K562 (cell line): ENCODE data around the gene SYT8. TPM values are rescaled to one million over a fixed set of nuclear protein-coding genes. Genes with fewer than 3 reads are reported as not detected.
A peak's percentile ranks its signal among the peaks of the same experiment; 100 is the strongest.

Source experiments
- ATAC-seq: fragments of 200-7000 bp; cut with Tn5 transposase; 3 replicates; pipeline ENCODE4 v1.9.1; 2020; ENCODE audit warnings: moderate library complexity
- BruUV-seq: library from RNA; stranded (reverse); fragments of 400-500 nt; replicated peaks from 2 replicates; lab custom pipeline; 2021; lab: Mats Ljungman, UMichigan
- CTCF ChIA-PET: fragments of 300-600 bp; formaldehyde crosslinking; extraction: SDS; loops from one replicate; lab custom pipeline; 2021; ENCODE audit warnings: low intra/inter-chr PET ratio; lab: Yijun Ruan, JAX
- POLR2A ChIA-PET: fragments of 300-600, 350-650 bp; sonication (Branson Sonifier 250); formaldehyde crosslinking; extraction: SDS; loops from one replicate; lab custom pipeline; 2021; ENCODE audit warnings: antibody characterized with exemption, inconsistent platforms; lab: Yijun Ruan, JAX
- DNase-seq, 4 experiments: peaks; one replicate each; pipeline versions ENCODE4 v3.0.0 to v3.0.0-alpha.2; 2011 to 2018; ENCODE audit warnings: low spot score in 3 of 4, mixed read lengths in 3 of 4; ENCODE audit errors: extremely low read depth in 1 of 4
- FAIRE-seq: peaks from 2 replicates; lab custom pipeline; 2011; peaks lifted over from hg19 to GRCh38; lab: Jason Lieb, UNC
- H2AFZ ChIP-seq: 2 replicates; pipeline ENCODE4 v1.6.0; 2011; ENCODE audit warnings: low read depth, low read length, control low read depth, inconsistent platforms
- H3K27ac ChIP-seq: fragments of 200-600 bp; 3 replicates; pipeline ENCODE4 v1.8.0; 2011; ENCODE audit warnings: low read depth, mild to moderate bottlenecking, control low read depth, inconsistent platforms, low read length, moderate library complexity, mixed read lengths; ENCODE audit errors: extremely low read depth
- H3K27me3 ChIP-seq, 2 experiments: fragments of 300-600 bp in 1 of 2; 2 replicates in 1 of 2; 3 replicates in 1 of 2; pipeline versions ENCODE4 v1.6.0 to v1.8.0; 2011; ENCODE audit warnings: inconsistent platforms in 2 of 2, low read length in 2 of 2, mild to moderate bottlenecking in 1 of 2, mixed read lengths in 1 of 2, moderate library complexity in 1 of 2; ENCODE audit not compliant: control insufficient read depth in 2 of 2, insufficient read depth in 2 of 2
- H3K36me3 ChIP-seq: fragments of 300-600 bp; 3 replicates; pipeline ENCODE4 v1.8.0; 2011; ENCODE audit warnings: mild to moderate bottlenecking, low read length, inconsistent platforms; ENCODE audit not compliant: control insufficient read depth, insufficient read depth
- H3K4me1 ChIP-seq, 2 experiments: fragments of 200-600 bp in 1 of 2; replicated peaks in 1 of 2; 2 replicates in 1 of 2; 3 replicates in 1 of 2; pipeline versions ENCODE4 v1.5.1 to v1.8.0; 2011; ENCODE audit warnings: inconsistent platforms in 2 of 2, low read length in 2 of 2, mild to moderate bottlenecking in 1 of 2, mixed read lengths in 1 of 2, moderate library complexity in 1 of 2; ENCODE audit not compliant: control insufficient read depth in 2 of 2, insufficient read depth in 2 of 2
- H3K4me2 ChIP-seq: 2 replicates; pipeline ENCODE4 v1.6.1; 2011; ENCODE audit warnings: low read length, control low read depth, inconsistent platforms, mixed read lengths; ENCODE audit not compliant: insufficient read depth
- H3K4me3 ChIP-seq: fragments of 200-600 bp; sonication (generic), shearing (Covaris generic); 2 replicates; pipeline ENCODE4 v1.5.1; 2016; ENCODE audit warnings: control low read depth, inconsistent platforms
- H3K79me2 ChIP-seq: fragments of 200-600 bp; 3 replicates; pipeline ENCODE4 v1.8.0; 2011; ENCODE audit warnings: low read length, inconsistent platforms; ENCODE audit not compliant: control insufficient read depth, insufficient read depth
- H3K9ac ChIP-seq, 2 experiments: 2 replicates each; pipeline versions ENCODE4 v1.6.0 to v1.6.1; 2011; ENCODE audit warnings: low read depth in 2 of 2, low read length in 2 of 2, control low read depth in 1 of 2, inconsistent platforms in 1 of 2, mild to moderate bottlenecking in 1 of 2, mixed read lengths in 1 of 2; ENCODE audit not compliant: insufficient read depth in 1 of 2
- H3K9me1 ChIP-seq: one replicate; pipeline ENCODE4 v1.6.0; 2011; ENCODE audit warnings: inconsistent platforms, mild to moderate bottlenecking, low read length, moderate library complexity; ENCODE audit not compliant: control insufficient read depth, insufficient read depth
- H3K9me3 ChIP-seq: replicated peaks from 2 replicates; pipeline ENCODE4 v1.5.1; 2011; ENCODE audit warnings: low read depth, low read length, inconsistent platforms; ENCODE audit not compliant: control insufficient read depth, insufficient read depth
- H4K20me1 ChIP-seq: replicated peaks from 2 replicates; pipeline ENCODE4 v1.6.1; 2011; ENCODE audit warnings: low read length, inconsistent platforms, mixed read lengths; ENCODE audit not compliant: control insufficient read depth, insufficient read depth
- CBFA2T3 ChIP-seq: fragments of 450-650 bp; IDR thresholded peaks from 2 replicates; pipeline ENCODE4 v1.6.1; 2017
- CREBBP ChIP-seq: IDR thresholded peaks from one replicate; pipeline ENCODE4 v1.6.1; 2012; ENCODE audit warnings: low read depth, mild to moderate bottlenecking, control low read depth, inconsistent platforms, low read length
- GATAD2B ChIP-seq: fragments of 450-650 bp; IDR thresholded peaks from 2 replicates; pipeline ENCODE4 v1.6.1; 2017; ENCODE audit warnings: mild to moderate bottlenecking, borderline replicate concordance
- HNRNPUL1 ChIP-seq: fragments of 200-400 bp; formaldehyde crosslinking; IDR thresholded peaks from 2 replicates; pipeline ENCODE4 v1.6.1; 2017; ENCODE audit warnings: low read length
- KAT2B ChIP-seq: IDR thresholded peaks from one replicate; pipeline ENCODE4 v1.6.1; 2012; ENCODE audit warnings: low read depth, mild to moderate bottlenecking, control low read depth, inconsistent platforms, low read length, moderate library complexity
- NKRF ChIP-seq: fragments of 450-650 bp; IDR thresholded peaks from 2 replicates; pipeline ENCODE4 v1.6.1; 2016; ENCODE audit warnings: borderline replicate concordance
- PHF20 ChIP-seq: fragments of 450-650 bp; IDR thresholded peaks from 2 replicates; pipeline ENCODE4 v1.6.1; 2018; ENCODE audit not compliant: partially characterized antibody
- RBM14 ChIP-seq: fragments of 200-400 bp; formaldehyde crosslinking; IDR thresholded peaks from 2 replicates; pipeline ENCODE4 v1.6.1; 2018; ENCODE audit warnings: low read depth, mild to moderate bottlenecking, low read length, moderate library complexity, borderline replicate concordance; ENCODE audit not compliant: insufficient read depth
- SMARCA5 ChIP-seq: fragments of 450-650 bp; IDR thresholded peaks from 2 replicates; pipeline ENCODE4 v1.6.1; 2016
- TGIF2 ChIP-seq: sonication (generic); formaldehyde crosslinking; IDR thresholded peaks from 2 replicates; pipeline ENCODE4 v1.8.1; 2022; ENCODE audit warnings: mild to moderate bottlenecking, missing genetic modification reagents, moderate library complexity
- U2AF2 ChIP-seq: fragments of 200-400 bp; formaldehyde crosslinking; optimal IDR thresholded peaks from 2 replicates; pipeline ENCODE3; 2017; ENCODE audit warnings: low read depth, mild to moderate bottlenecking, low read length
- ZNF511 ChIP-seq: sonication (generic); formaldehyde crosslinking; IDR thresholded peaks from 2 replicates; pipeline ENCODE4 v1.8.0; 2022; ENCODE audit warnings: mild to moderate bottlenecking, missing genetic modification reagents
- WGBS: fragments of 100-300 bp; shearing (Covaris generic); methylation state at CpG from one replicate; pipeline ENCODE4 v1.1.6; 2016; ENCODE audit warnings: low coverage, mixed read lengths; ENCODE audit not compliant: insufficient coverage; ENCODE audit errors: missing lambda C conversion rate; 5-methylcytosine and 5-hydroxymethylcytosine counted together
- in situ Hi-C: fragments of 300-500 bp; cut with MboI; formaldehyde crosslinking; loops from 4 replicates; pipeline ENCODE4 v1.15.0; 2018; ENCODE audit warnings: inconsistent platforms, mixed read lengths
- intact Hi-C: fragments of 100-400 bp; cut with micrococcal nuclease; formaldehyde crosslinking; loops from 2 replicates; pipeline ENCODE4 v1.14.2; 2022
- polyA plus RNA-seq, 8 experiments: library from polyadenylated mRNA; depleted of rRNA in 4 of 8; stranded (reverse) in 5 of 8; unstranded in 3 of 8; fragments of >200 nt; fragmentation: Nextera tagmentation in 2 of 8; fragmentation: Illumina TruSeq in 1 of 8; extraction: Ambion mirVana in 2 of 8; extraction: Trizol in 1 of 8; gene quantifications; 2 replicates each; pipeline versions ENCODE4 v1.2.1 to v1.2.3, GENCODE V29; 2011 to 2014; ENCODE audit warnings: inconsistent platforms in 1 of 8, missing spikeins in 1 of 8
- total RNA-seq, 7 experiments: library from RNA; depleted of rRNA in 6 of 7; stranded (reverse); fragments of >200 nt in 6 of 7; fragmentation: Illumina TruSeq in 2 of 7; extraction: Trizol in 2 of 7; gene quantifications; 2 replicates each; pipeline versions ENCODE4 v1.2.1 to v1.2.3, GENCODE V29; 2011 to 2021; ENCODE audit warnings: low replicate concordance in 1 of 7
- TF ChIP-seq, protein P1 (sequence below): sonication (generic); IDR thresholded peaks from 2 replicates; pipeline ENCODE4 v1.6.1; 2016
- TF ChIP-seq, protein P2 (sequence below): sonication (generic); formaldehyde crosslinking; IDR thresholded peaks from 2 replicates; pipeline ENCODE4 v1.8.0; 2022; ENCODE audit warnings: mild to moderate bottlenecking, low read depth, missing genetic modification reagents
- TF ChIP-seq, protein P3 (sequence below): sonication (generic); formaldehyde crosslinking; IDR thresholded peaks from 2 replicates; pipeline ENCODE4 v1.9.0; 2022; ENCODE audit warnings: mild to moderate bottlenecking, missing genetic modification reagents

Gene SYT8
- total and polyA plus RNA-seq, 9 of the 15 experiments (the other 6 are each of a cell fraction or from before 2014, with no cell fraction given) = not detected

- TF ChIP-seq GATAD2B (no peak), TGIF2 (no peak), NKRF (no peak), ZNF511 (no peak), CREBBP (no peak), RBM14 (no peak), U2AF2 (no peak), CBFA2T3 (no peak), SMARCA5 (no peak), PHF20 (no peak), HNRNPUL1 (no peak), KAT2B (no peak)
- TF ChIP-seq, protein P1, sequence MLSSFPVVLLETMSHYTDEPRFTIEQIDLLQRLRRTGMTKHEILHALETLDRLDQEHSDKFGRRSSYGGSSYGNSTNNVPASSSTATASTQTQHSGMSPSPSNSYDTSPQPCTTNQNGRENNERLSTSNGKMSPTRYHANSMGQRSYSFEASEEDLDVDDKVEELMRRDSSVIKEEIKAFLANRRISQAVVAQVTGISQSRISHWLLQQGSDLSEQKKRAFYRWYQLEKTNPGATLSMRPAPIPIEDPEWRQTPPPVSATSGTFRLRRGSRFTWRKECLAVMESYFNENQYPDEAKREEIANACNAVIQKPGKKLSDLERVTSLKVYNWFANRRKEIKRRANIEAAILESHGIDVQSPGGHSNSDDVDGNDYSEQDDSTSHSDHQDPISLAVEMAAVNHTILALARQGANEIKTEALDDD = no peak
- TF ChIP-seq, protein P2, sequence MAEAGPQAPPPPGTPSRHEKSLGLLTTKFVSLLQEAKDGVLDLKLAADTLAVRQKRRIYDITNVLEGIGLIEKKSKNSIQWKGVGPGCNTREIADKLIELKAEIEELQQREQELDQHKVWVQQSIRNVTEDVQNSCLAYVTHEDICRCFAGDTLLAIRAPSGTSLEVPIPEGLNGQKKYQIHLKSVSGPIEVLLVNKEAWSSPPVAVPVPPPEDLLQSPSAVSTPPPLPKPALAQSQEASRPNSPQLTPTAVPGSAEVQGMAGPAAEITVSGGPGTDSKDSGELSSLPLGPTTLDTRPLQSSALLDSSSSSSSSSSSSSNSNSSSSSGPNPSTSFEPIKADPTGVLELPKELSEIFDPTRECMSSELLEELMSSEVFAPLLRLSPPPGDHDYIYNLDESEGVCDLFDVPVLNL (CRISPR knock-in tag) = no peak
- TF ChIP-seq, protein P3, sequence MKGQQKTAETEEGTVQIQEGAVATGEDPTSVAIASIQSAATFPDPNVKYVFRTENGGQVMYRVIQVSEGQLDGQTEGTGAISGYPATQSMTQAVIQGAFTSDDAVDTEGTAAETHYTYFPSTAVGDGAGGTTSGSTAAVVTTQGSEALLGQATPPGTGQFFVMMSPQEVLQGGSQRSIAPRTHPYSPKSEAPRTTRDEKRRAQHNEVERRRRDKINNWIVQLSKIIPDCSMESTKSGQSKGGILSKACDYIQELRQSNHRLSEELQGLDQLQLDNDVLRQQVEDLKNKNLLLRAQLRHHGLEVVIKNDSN = no peak
- TF ChIP-seq, all 486 proteins: peak for 0
- Histone ChIP-seq H3K4me1 (peaks cover 0 to 13% of the 10 kb centered on the region in 2 experiments; a peak in 2 of 5 replicates), H3K27ac (no peak overlapping the region), H3K4me3 (no peak overlapping the region), H2AFZ (no peak overlapping the region), H3K27me3 (peaks cover 8 to 44% of the 10 kb centered on the region in 2 experiments; a peak in 4 of 5 replicates), H3K4me2 (no peak overlapping the region), H3K9me3 (no peaks in the 10 kb centered on the region), H3K9me1 (no peaks in the 10 kb centered on the region), H3K36me3 (no peaks in the 10 kb centered on the region), H4K20me1 (no peaks in the 10 kb centered on the region), H3K79me2 (no peaks in the 10 kb centered on the region), H3K9ac (0 out of 4 replicates have a peak overlapping the region, but pooled peaks of 1 of the 2 experiments have one; percentile 52)
- 2% methylated on average over 6 of the region's 14 CpGs for WGBS
- ChIA-PET CTCF (no interaction called here), POLR2A (interaction anchor here (1.6 kb wide), 1 partner anchor 9 kb away, joined by 3 read pairs; no protein-coding TSS in a partner anchor)
- no peak for DNase-seq
- in situ Hi-C loops = no loop called here
- no TSS peak for BruUV-seq
- no peak for ATAC-seq
- intact Hi-C loops = no loop called here
- no peak for FAIRE-seq
Measured at GRCh38 chr11:1862588-1863351, 28.0 kb downstream of the SYT8 start.
